Upper lobe of left lung (tissue), 6 donors: ENCODE measurements around the gene OR2F1. TPM values are rescaled to one million over a fixed set of nuclear protein-coding genes. Genes with fewer than 3 reads are reported as not detected.

Experiments used
- ATAC-seq, 2 donors: fragments of 200-7000 bp; cut with Tn5 transposase; one replicate each; pipeline ENCODE4 v1.9.1; 2022; ENCODE audit warnings: mild to moderate bottlenecking in 2 of 2, moderate library complexity in 2 of 2; ENCODE audit not compliant: low FRiP score in 2 of 2
- DNase-seq, 2 donors: peaks; one replicate each; pipeline ENCODE4 v3.0.0-alpha.2; 2019 to 2020
- H3K27ac ChIP-seq, 4 donors: fragments of 200-600 bp; sonication (generic); one replicate each; pipeline ENCODE4 v1.5.1; 2016 to 2019
- H3K27me3 ChIP-seq, 4 donors: fragments of 200-600 bp; sonication (generic); one replicate each; pipeline ENCODE4 v1.5.1; 2017 to 2019
- H3K36me3 ChIP-seq, 4 donors: fragments of 200-600 bp; sonication (generic); one replicate each; pipeline ENCODE4 v1.5.1; 2016 to 2019
- H3K4me1 ChIP-seq, 4 donors: fragments of 200-600 bp; sonication (generic); one replicate each; pipeline ENCODE4 v1.5.1; 2018 to 2019
- H3K4me3 ChIP-seq, 4 donors: fragments of 200-600 bp; sonication (generic); one replicate each; pipeline ENCODE4 v1.5.1; 2017 to 2019; ENCODE audit warnings: mild to moderate bottlenecking in 2 of 4, moderate library complexity in 1 of 4
- H3K9me3 ChIP-seq, 4 donors: fragments of 200-600 bp; sonication (generic); one replicate each; pipeline ENCODE4 v1.5.1; 2018 to 2019
- CTCF ChIP-seq, 6 experiments: fragments of 450-650 bp in 4 of 6; fragments of 200-600 bp in 2 of 6; sonication (generic) in 2 of 6; IDR thresholded peaks; one replicate each; pipeline ENCODE4 v1.5.1; 2016 to 2019; ENCODE audit warnings: antibody characterized with exemption in 6 of 6
- EP300 ChIP-seq, 4 donors: sonication (generic); formaldehyde crosslinking; IDR thresholded peaks; one replicate each; pipeline ENCODE4 v1.5.1; 2017; ENCODE audit warnings: antibody characterized with exemption in 4 of 4, control low read depth in 2 of 4
- POLR2AphosphoS5 ChIP-seq, 2 donors: sonication (generic); formaldehyde crosslinking; IDR thresholded peaks; one replicate each; pipeline ENCODE4 v1.5.1; 2017; ENCODE audit warnings: antibody characterized with exemption in 2 of 2
- WGBS, 2 donors: methylation state at CpG; one replicate each; pipeline ENCODE4 v1.1.5; 2017 to 2018; 5-methylcytosine and 5-hydroxymethylcytosine counted together
- total RNA-seq, 6 donors: library from RNA; depleted of rRNA in 4 of 6; stranded (reverse); fragments of >200 nt in 4 of 6; gene quantifications; one replicate each; pipeline versions ENCODE4 v1.1.0 to v1.2.1, GENCODE V29; 2016 to 2021
- donor health status: DM: no; HTN: no; CAD: no; lungs with moderate emphysema.
- donor health status: DM: no; HTN: yes; CAD: no; lungs with severe emphysema.

The OR2F1 gene
- total RNA-seq, 6 donors from 2014 or later = not detected

GRCh38 chr7:144011458-144012230, 57.0 kb downstream of the OR2F1 start:
- Histone ChIP-seq H3K36me3 (no peaks in the 10 kb centered on the region), H3K27ac (no peak overlapping the region), H3K4me3 (no peak overlapping the region), H3K27me3 (no peaks in the 10 kb centered on the region), H3K4me1 (no peaks in the 10 kb centered on the region), H3K9me3 (peaks cover 0 to 4% (median 1%) of the 10 kb centered on the region in 4 donors)
- ATAC-seq (no peak), DNase-seq (no peak)
- 76 to 83% methylated on average over 5 of the region's 5 CpGs for WGBS, 2 donors
- no peak for TF ChIP-seq POLR2AphosphoS5 (IDR thresholded peaks at IDR 0.05)
- no peak for TF ChIP-seq CTCF (IDR thresholded peaks at IDR 0.05)
- no peak for TF ChIP-seq EP300 (IDR thresholded peaks at IDR 0.05)

Other genes starting within 250 kb of the OR2F1 start
- 10 to 100 TPM in 1 of 6 donors, 1 to 10 TPM in 1, under 1 TPM in 3, not detected in 1; 0.33 to 13.6 (median 0.91) TPM for gene CTAGE6, start 197.1 kb upstream of the OR2F1 start, total RNA-seq
- gene TCAF1, start 52.7 kb upstream of the OR2F1 start, total RNA-seq = 10 to 100 TPM; 17.8 to 40.1 (median 26.5) TPM
- not detected for gene OR2F2, start 19.6 kb upstream of the OR2F1 start, total RNA-seq
- gene OR6B1, start 45.5 kb downstream of the OR2F1 start, total RNA-seq = not detected
- not detected for gene OR2A5, start 94.1 kb downstream of the OR2F1 start, total RNA-seq
- not detected for gene OR2A25, start 115.0 kb downstream of the OR2F1 start, total RNA-seq
- gene OR2A12, start 131.4 kb downstream of the OR2F1 start, total RNA-seq = not detected
- gene OR2A2, start 154.7 kb downstream of the OR2F1 start, total RNA-seq = not detected
- not detected for gene OR2A14, start 168.3 kb downstream of the OR2F1 start, total RNA-seq
- 10 to 100 TPM in 2 of 6 donors, 1 to 10 TPM in 4; 3.0 to 19.2 (median 7.3) TPM for gene CTAGE4, start 228.6 kb downstream of the OR2F1 start, total RNA-seq
- 10 to 100 TPM in 2 of 6 donors, 1 to 10 TPM in 4; 3.9 to 21.3 (median 8.3) TPM for gene ARHGEF35, start 241.0 kb downstream of the OR2F1 start, total RNA-seq